Fibroblast of the aortic adventitia (primary cell): ENCODE results near the gene TSPAN18. TPM values are rescaled to one million over a fixed set of nuclear protein-coding genes. Genes with fewer than 3 reads are reported as not detected.

Experiments used
- DNase-seq: peaks from one replicate; pipeline ENCODE4 v3.0.0-alpha.2; 2010; ENCODE audit warnings: low read depth
- H3K4me3 ChIP-seq: 2 replicates; pipeline ENCODE4 v1.5.1; 2011; ENCODE audit warnings: low read depth, mild to moderate bottlenecking, control low read depth, low read length, moderate library complexity
- CTCF ChIP-seq: IDR thresholded peaks from 2 replicates; pipeline ENCODE4 v1.5.1; 2011; ENCODE audit warnings: mild to moderate bottlenecking, low read length, control low read depth, inconsistent platforms; ENCODE audit not compliant: insufficient read depth
- total RNA-seq: library from RNA; depleted of rRNA; stranded (reverse); fragments of >200 nt; gene quantifications from 2 replicates; pipeline ENCODE4 v1.2.3, GENCODE V29; 2012; ENCODE audit warnings: low replicate concordance

TSPAN18 gene
- total RNA-seq, 1 donor: under 0.01 TPM

GRCh38 chr11:44940835-44941234 is 214.1 kb downstream of the TSPAN18 start:
- no peak for DNase-seq
- no peak overlapping the region for H3K4me3 ChIP-seq
- TF ChIP-seq CTCF: no peak

- no peak for TF ChIP-seq CTCF
- H3K4me3 ChIP-seq: no peak overlapping the region
- no peak for DNase-seq
These were observed 214.7 kb downstream of the TSPAN18 start for GRCh38 chr11:44941259-44942021.

GRCh38 chr11:44942029-44942955 is 215.5 kb downstream of the TSPAN18 start:
- TF ChIP-seq CTCF: no peak
- DNase-seq: no peak
- no peak overlapping the region for H3K4me3 ChIP-seq

- H3K4me3 ChIP-seq: no peak overlapping the region
- no peak for DNase-seq
- no peak for TF ChIP-seq CTCF
These were observed 216.4 kb downstream of the TSPAN18 start for GRCh38 chr11:44943118-44943517.

GRCh38 chr11:44943696-44944095 is 216.9 kb downstream of the TSPAN18 start:
- DNase-seq: no peak
- TF ChIP-seq CTCF: no peak
- H3K4me3 ChIP-seq: no peak overlapping the region

- H3K4me3 ChIP-seq: no peak overlapping the region
- TF ChIP-seq CTCF: no peak
- no peak for DNase-seq
These were observed 217.6 kb downstream of the TSPAN18 start for GRCh38 chr11:44944181-44944852.
